CD4-positive, alpha-beta T cell treated with Interleukin-4 for 4 hours (primary cell): ENCODE data around the gene CTSD.

Source experiments
- DNase-seq: peaks from one replicate; pipeline ENCODE4 v3.0.0-alpha.2; 2020

CTSD gene

GRCh38 chr11:1743585-1744136 is 20.1 kb downstream of the CTSD start:
- no peak for DNase-seq

GRCh38 chr11:1742869-1743584 is 20.7 kb downstream of the CTSD start:
- no peak for DNase-seq

DNA sequence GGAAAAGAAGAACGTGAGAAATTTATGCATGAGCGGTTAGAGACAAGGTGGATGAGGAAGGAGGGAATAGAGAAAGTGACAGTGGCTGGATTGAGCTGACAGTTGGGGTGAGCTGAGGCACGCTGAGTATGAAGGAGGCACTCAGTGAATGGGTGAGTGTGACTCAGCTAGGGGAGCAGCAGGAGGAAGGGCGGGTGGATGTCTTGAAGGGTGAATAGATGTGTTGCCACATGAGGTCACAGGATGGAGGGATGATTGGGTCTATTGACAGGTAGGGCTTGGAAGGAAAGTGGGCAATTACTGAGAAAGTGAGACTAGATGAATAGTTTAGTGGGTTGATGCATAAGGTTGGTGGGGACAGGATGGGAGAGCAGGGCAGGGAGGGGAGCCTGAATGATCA is 21.4 kb downstream of the CTSD start:
- DNase-seq = no peak

DNA sequence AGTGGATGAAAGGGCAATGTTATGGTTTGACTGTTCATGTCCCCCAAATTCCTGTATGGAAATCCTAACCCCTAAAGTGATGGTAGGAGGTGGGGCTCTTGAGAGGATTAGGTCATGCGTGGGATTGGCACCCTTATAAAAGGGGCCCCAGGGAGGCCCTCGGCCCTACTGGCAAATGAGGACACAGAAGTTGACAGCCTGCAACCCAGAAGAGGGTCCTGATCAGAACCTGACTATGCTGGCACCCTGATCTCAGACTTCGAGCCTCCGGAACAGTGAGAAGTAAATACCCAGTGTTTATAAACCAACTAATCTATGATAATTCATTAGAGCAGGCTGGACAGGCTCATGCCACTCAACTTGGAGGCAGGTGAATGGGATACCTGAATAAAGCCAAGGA is 22.0 kb downstream of the CTSD start:
- no peak for DNase-seq

DNA sequence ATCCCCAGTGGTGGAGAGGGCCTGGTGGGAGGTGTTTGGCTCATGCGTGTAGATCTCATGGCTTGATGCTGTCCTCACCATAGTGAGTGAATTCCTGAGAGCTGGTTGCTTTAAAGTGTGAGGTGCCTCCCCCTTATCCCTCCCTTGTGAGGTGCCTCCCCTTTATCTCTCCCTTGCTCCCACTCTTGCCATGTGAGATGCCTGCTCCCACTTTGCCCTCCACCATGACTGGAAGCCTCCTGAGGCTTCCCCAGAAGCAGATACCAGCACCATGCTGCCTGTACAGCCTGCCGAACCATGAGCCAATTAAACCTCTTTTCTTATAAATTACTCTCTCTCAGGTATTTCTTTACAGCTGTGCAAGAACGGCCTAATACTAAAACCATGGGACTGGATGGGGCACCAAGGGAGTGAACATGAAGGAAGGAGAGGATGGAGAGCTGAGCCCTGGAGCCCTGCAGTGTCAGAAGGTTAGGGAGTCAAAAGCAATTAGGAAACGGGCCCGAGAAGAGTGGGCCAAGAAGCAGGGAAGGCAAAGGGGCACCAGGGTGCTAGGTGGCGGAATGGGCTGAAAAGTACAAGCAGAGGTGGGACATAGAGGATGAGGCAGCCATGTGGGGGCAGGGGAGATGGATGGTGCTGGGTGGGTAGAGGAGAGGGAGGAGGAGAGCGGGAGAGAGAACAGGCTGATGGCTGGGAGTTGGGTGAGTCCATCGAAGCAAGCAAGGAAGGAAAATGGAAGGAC is 22.8 kb downstream of the CTSD start:
- DNase-seq = no peak

DNA sequence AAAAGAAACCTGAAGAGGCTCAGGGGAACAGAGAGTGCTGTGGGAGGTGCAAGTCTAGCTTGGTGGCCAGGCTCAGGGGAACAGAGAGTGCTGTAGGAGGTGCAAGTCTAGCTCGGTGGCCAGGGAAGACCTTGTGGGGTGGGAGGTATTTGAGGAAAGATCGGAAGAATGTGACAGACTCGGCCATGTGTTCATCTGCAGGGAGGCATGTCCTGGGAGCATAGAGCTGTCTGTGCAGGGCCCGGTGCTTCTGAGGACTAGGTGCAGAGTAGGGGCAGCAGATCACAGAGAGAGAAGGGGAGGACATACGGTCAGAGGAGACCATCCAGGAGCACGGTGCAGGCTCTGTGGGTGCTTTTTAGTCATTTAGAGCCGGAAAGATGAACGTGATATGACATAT is 24.2 kb downstream of the CTSD start:
- no peak for DNase-seq

- no peak for DNase-seq
Measured at GRCh38 chr11:1738380-1738779, 25.3 kb downstream of the CTSD start.

DNA sequence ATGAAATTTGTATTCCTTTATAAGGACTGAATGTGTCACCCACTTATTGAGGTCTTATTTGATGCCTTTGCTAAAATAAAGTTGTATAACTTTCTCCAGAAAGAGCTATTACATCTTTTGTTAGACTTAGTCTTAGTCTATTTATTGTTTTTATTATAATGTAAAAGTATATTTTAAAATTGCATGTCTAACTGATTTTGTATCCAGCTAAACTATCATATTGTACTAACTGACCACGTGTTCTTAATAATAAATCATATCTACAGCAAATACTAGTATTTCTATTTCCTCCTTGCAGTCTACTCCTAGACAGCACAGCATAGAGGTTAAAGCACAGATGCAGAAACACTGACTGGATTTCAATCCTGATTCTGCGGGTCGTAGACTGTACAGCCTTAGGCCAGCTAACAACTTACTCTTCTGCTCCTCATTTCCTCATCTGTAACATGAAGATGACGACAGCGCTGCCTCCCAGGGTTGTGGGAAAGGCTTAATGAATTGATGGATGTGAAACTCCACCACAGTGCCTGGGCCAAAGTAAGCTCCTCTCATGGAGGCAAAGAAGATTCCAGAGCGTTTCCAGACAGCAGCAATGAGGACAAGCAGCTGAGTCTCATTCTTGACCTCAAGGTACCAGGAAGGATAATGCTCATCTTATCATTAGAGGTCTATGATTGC is 26.5 kb downstream of the CTSD start:
- DNase-seq = no peak

GRCh38 chr11:1736447-1736992 is 27.2 kb downstream of the CTSD start:
- no peak for DNase-seq

GRCh38 chr11:1735271-1735670 is 28.5 kb downstream of the CTSD start:
- no peak for DNase-seq

- DNase-seq = no peak
Measured at GRCh38 chr11:1734641-1735081, 29.1 kb downstream of the CTSD start.

- no peak for DNase-seq
Measured at GRCh38 chr11:1733716-1734640, 29.7 kb downstream of the CTSD start.

GRCh38 chr11:1733009-1733715 is 30.6 kb downstream of the CTSD start:
- DNase-seq = no peak

DNA sequence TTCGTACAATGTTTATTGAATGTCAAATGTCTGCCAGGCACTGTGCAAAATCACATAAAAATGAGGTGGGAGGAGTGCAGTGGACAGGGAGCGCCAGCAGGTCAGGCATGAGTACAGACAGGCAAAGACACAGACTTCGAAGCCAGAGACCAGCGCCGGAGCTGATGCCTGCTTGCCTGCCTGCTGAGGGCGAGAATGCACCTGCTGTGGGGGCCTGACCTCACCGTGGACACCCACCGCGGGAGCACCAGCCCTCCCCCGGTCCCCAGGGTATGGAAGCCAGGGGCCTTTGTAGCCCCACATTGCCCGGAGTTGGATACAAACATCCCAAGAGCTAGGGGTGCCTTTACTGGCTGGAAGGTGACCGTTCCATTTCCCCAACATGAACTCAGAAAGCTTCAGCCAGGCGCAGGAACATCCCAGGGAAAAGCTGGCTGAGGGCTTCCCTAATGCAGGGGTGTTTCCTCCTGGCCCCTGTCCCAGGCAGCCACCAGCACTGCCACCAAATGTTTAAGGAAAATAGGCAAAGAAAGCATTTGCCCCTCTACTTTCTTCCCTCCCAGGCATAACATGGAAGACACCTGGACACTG is 31.2 kb downstream of the CTSD start:
- DNase-seq = no peak

DNA sequence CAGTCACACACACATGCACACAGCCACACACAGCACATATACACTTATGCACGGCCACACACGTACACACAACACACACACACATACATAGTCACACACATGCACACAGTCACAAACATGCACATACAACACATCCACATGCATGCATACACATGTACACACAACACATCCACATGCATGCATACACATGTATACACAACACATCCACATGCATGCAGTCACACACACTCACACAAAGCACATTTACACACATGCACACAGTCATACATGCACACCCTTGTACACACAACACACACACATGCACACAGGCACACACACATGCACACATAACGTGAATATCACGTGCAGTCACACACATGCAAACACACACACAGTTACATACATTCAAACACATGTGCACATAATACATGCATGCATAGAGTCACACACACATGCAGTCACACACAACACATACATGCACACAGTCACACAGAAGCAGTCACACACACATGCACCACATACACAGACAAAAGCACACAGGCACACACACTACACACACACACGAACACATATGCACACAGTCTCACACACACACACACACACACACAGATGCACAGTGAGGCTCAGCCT is 32.2 kb downstream of the CTSD start:
- no peak for DNase-seq

GRCh38 chr11:1730059-1730629 is 33.6 kb downstream of the CTSD start:
- no peak for DNase-seq

DNA sequence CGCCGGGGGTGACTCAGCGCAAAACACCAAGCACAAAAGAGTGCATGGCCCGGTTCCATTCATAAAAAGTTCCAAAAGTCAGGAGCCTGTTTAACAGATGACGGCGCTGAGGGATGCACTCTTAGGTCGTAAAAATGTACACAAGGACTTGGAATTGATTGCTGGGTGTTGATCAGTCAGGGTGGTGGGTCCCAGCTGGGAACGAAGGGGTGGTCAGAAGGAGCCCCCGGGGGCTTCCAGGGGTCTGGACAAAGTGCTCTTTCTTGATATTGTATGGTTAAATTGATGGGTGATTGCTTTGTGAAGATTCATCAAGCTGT is 34.1 kb downstream of the CTSD start:
- no peak for DNase-seq

DNA sequence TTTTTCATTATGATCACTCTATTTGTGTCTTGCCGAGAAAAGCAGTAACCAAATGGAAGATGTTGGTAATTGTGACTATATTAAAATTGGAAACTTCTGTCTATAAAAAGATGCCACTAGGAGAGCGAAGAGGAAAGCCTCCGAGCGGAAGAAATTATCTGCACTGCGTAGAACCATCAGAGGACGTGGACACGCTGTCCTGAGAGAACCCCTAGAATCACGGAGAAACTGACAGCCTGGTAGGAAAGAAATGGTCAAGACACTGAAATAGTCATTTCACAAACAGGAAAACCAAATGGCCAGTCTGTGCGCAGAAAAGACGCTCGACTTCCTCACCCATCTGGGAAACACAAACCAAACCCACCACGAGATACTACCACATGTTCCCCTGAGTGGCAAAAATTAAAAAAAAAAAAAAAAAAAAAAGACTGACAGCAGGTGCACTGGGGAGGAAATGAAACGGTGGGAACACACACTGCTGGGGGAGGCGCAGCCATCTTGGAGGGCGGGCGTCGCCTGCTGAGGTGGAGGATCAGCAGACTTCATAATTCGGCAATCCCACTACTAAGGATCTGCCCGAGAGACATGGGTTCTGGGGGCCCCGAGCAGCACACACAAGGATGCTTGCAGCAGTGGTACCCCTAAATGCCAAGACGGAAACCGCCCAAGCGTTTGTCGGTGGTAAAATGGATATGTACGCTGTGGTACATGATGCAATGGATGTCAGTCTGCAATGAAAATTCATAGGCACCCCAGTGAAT is 34.6 kb downstream of the CTSD start:
- no peak for DNase-seq

DNA sequence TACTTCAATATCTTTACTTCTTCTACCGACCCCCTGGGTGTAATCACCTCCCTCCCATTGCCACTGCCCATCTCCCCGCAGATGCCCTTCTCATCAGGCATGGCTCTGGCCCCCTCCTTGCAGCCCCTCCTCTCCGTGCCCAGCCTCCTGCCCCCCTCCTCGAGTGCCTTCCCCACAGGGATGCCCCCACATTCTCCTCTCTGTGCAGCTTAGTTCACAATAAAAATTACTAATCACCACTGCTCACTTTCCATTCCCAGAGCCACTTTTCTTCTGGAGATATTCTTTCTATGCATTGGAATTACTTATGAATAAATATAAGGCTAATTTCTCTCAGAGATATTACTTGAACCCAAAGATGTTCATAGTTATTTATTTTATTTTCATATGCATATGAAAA is 35.4 kb downstream of the CTSD start:
- no peak for DNase-seq

DNA sequence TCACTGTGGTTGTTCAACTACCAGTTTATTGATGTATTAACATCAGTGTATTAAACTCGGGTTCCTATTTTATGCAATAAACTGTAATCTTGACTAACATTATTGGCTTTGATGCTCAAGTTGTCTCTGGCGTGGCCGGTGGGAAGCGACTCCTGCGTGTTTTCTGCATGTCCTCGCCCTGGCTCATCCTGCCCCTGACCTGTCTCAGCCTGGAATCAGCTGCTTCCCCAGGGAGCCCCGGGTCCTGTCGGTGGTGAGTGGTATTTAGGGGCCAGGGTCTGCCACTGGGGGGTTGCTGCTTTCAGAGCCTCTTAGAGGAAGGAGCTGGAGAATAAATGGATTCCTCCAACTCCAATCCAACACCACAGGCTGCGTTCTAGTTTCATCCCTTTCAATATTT is 35.9 kb downstream of the CTSD start:
- no peak for DNase-seq
